Esophagus muscularis mucosa (tissue), 4 donors: ENCODE data around the gene DUS4L.

Experiments
- CTCF ChIP-seq, 3 experiments: fragments of 200-600 bp in 2 of 3; fragments of 450-650 bp in 1 of 3; sonication (generic) in 2 of 3; IDR thresholded peaks; one replicate each; pipeline ENCODE4 v1.5.1; 2017 to 2019; ENCODE audit warnings: antibody characterized with exemption in 3 of 3, mild to moderate bottlenecking in 2 of 3, moderate library complexity in 1 of 3
- EP300 ChIP-seq: sonication (generic); formaldehyde crosslinking; IDR thresholded peaks from one replicate; pipeline ENCODE4 v1.6.1; 2017; ENCODE audit warnings: antibody characterized with exemption
- POLR2A ChIP-seq: fragments of 450-650 bp; IDR thresholded peaks from one replicate; pipeline ENCODE4 v1.6.1; 2017; ENCODE audit warnings: antibody characterized with exemption, moderate library complexity, mild to moderate bottlenecking, low read depth
- POLR2AphosphoS5 ChIP-seq, 2 donors: sonication (generic); formaldehyde crosslinking; IDR thresholded peaks; one replicate each; pipeline ENCODE4 v1.6.1; 2017; ENCODE audit warnings: antibody characterized with exemption in 2 of 2

GRCh38 chr7:107555893-107556292 is 7.9 kb upstream of the DUS4L start:
- TF ChIP-seq CTCF (IDR thresholded peaks at IDR 0.05) (no peak), POLR2A (no peak), EP300 (no peak), POLR2AphosphoS5 (IDR thresholded peaks at IDR 0.05) (no peak)
